ENCODE results near the gene AFAP1.
"Not testable (repeated sequence)": the region's sequence is repeated elsewhere in the genome, so short reads cannot be mapped to it uniquely, and the experiment has no call there.

The AFAP1 gene

DNA sequence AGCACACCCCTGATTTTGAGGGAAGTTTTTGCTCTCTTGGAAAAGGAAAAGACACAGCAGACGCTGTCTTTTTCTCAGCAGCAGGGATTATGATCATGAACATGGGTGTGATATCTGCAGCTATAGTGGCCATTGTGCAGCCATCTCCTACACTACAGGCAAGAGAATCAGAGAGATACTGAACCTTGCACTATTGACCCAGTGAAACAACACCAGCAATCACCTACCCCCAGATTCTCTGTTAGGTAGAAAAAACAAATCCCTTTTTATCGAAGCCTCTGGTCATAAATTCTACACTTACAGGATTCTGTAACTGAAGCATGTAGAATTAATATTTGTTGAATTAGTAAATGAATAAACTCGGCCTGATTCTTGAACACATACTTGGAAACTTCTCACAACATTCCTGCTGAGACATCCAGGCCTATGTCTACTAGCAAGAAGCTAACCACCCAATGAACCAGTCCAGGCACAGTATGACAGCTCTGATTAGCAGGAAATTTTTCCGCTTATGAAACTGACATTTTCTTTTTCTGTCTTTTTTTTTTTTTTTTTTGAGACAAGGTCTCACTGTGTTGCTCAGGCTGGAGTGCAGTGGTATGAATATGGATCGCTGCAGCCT, 5.0 kb upstream of the AFAP1 start:
- no peak for DNase-seq (ENCODE audit: low read depth)

DNA sequence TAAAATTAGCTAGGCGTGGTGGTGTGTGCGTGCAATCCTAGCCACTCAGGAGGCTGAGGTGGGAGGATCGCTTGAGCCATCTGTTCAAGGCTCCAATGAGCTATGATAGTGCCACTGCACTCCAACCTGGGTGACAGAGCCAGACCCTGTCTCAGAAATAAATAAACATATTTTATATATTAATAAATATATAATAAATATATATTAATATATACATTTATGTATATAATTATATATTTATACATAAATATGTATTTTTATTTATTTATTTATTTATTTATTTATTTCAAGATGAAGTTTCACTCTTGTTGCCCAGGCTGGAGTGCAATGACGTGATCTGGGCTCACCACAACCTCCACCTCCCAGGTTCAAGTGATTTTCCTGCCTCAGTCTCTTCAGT, 4.0 kb upstream of the AFAP1 start:
- not testable (repeated sequence) for DNase-seq (ENCODE audit: low read depth)

DNA sequence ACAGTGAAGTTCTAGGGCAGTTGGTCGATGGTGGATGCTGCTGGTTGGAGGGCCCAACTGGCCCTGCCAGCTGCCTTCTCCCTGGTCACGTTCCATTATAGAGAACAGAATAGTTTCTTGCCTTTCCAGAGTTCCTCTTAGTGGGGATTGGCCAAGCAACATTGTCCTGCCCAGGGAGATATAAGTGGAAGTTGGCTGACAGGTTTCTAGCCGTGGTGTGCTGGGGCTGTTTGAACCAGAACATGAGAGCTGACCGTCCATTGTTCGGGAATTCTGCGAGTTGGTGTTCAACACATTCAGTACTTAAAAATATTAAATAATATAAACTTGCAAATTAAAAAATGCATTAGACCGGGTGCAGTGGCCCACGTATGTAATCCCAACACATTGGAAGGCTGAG, 3.5 kb upstream of the AFAP1 start:
- DNase-seq (ENCODE audit: low read depth): no peak

DNA sequence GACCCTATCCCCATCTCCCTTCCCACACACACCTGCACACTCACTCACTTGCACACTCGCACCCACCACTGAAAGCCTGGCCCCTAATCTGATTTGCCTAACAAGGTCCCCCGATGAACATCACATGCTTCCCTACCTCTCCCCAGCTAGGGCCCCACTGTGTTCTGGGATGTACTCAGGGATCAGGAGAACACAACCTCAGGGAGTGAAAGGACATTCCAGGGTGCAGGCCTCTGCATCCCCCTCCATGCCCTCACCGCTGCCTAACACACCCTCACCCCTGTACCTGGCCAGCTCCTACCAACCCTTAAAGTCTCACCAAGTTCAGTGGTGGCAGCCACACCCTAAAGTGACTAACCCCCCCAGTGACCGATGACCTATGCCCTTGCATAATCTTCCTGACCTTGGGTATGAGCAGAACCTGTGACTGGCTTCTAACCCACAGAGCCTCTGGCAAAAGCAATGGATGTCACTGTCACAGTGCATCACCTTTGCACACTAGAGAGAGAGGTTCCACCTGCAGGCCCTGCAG, 2.4 kb upstream of the AFAP1 start:
- DNase-seq (ENCODE audit: low read depth): no peak

DNA sequence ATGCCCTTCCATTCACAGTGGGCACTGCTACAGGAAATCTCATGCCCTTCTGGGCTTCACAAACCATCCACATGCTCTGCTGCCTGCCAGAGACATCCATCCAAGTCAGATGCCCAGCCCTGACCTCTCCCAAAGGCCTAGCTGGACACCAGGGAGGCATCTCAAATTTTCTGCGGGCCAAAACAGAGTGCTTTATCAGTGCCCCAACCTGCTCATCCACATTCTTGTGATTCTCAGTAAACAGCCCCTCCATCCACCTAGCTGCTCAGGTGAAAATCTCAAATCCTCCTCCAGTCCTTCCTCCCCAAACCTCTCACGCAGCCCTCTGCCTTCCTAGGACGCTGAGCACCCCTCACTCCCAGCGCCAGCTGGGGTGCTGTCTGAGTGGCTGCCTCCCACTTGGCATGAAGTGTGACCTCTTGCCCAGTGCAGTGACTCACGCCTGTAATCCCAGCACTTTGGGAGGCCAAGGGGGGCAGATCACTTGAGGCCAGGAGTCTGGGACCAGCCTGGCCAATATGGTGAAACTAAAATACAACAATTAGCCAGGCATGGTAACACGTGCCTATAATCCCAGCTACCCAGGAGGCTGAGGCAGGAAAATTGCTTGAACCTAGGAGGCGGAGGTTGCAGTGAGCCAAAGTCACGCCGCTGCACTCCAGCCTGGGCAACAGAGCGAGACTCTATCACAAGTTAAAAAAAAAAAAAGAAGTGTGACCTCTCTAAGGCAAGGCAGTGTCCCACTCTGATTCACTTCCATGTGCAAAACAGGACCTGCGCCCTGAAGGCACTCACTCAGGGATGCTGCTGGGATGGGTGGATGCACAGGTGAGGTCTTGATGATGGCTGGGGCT, 1.7 kb upstream of the AFAP1 start:
- DNase-seq (ENCODE audit: low read depth): no peak

DNA sequence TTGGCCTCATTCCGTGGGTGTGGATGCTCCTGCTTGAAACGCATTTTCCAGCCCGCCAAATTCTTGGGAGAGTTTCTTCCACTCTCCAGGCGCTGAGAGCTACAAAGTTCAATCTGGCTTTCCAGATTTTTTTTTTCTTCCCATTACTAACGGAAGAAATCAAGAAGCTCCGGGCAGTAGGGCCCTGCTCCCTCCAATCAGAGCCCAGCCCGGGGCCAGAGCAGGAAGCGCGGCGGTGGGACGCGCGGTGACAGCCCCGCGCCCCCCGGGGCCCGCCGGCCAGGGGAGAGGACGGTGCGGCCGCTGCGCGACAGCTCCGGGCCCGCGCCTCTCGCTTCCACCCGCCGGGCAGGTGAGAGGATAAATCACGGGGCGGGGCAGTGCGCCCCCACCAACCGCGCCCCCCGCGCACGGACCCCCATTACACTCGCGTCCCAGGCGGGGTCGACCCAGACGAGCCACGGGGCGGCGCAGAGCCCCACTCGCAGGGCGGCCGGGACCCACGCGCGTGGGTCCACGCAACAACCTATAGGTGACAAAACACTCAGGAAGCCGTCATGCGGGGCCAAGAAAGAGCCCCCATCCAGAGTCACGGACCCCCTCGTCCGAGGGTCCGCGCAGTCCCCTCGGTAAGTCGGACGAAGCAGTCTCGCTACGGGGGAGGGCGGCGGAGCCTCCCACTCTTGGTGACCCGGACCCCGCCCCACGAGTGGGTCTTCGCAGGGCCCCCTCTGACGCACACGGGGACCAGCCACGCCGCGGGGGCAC, 868 bp downstream of the AFAP1 start:
- no peak for DNase-seq (ENCODE audit: low read depth)

DNA sequence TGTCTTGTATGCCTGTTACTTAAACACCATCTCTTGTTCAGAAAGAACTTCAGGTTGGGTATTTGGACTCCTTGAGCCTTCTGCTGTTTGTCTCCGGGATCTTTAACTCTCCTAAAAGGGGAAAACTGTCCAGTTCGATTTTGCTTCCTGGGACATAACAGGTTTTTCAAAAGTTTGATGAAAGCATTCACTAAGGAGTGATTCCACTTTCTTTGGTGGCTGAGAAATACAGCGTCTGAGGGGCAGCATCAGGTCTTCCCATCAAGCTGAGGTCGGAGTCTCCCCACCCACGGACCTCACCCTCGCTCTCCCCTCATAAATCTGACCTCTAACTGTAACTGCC, 1.4 kb downstream of the AFAP1 start:
- no peak for DNase-seq (ENCODE audit: low read depth)

DNA sequence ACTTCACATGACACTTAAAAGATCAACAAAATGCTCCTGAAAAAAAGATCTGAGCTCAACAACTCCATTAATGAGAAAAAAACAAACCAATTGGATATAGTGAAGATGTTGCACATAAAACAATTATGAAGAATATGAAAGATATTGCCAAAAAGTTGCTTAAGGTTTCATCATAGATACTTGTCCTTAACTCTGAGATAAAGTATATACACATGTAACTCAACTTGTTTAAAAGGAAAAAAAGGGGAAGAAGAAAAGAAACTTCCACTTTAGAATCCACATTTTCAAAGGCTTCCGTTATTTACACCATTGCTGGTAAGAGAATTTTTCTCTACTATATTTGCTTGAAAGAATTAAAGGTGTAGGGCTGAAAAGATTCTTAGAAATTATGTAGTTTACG, 2.7 kb downstream of the AFAP1 start:
- no peak for DNase-seq (ENCODE audit: low read depth)

DNA sequence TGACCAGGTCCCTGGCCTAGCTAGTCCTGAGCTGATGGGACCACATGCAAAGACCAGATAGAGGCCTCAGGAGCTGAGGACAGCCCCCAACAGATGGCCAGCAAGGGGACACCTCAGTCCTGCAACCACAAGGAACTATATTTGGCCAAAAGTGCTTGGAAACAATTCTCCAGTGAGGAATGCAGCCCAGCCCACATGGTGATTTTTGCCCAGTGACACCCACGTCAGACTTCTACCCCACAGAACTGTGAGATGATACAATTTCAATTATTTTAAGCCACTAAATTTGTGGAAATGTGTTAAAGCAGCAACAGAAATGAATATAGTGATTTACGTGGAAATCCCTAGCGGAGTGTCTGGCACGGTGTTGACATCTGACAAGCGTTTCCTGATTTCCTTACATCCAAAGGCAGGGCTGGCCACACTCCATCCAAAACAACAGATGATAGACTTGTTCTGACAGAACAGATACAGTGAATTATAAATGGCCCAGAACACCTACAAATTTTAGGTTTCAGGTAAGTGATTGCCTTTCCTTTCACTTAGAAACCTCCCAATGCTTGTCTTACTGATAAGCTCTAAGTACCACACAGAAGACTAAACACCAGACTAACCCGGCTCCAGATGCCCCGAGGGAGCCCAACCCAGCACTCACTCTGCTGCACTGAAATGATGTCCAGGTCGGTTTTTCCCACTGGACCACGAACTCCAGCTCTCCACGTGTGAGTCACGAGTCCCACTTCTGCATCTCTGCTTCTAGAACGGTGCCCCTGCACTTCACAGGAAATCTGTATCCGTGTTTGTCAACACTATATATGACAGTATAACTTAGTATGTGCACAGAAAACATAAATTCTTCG, 5.8 kb downstream of the AFAP1 start:
- no peak for DNase-seq (ENCODE audit: low read depth)

DNA sequence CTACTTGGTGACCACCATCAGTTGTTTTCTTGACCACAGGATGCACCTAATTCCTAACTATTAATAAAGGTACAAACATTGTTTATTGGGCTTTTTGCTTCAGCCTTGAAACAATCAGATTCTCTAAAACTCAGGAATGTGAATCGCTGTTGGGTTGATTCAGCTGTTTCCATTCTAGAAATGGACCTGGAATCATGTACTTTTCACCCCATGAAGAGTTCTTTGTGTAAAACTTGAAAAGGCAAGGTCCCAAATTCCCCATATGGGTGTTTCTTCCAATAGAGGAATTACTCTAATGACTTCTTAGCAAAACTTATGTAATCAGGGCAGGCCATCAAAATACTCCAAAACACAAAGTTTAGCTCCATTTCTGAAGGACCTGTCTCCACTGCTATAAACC, 7.4 kb downstream of the AFAP1 start:
- DNase-seq (ENCODE audit: low read depth): no peak

DNA sequence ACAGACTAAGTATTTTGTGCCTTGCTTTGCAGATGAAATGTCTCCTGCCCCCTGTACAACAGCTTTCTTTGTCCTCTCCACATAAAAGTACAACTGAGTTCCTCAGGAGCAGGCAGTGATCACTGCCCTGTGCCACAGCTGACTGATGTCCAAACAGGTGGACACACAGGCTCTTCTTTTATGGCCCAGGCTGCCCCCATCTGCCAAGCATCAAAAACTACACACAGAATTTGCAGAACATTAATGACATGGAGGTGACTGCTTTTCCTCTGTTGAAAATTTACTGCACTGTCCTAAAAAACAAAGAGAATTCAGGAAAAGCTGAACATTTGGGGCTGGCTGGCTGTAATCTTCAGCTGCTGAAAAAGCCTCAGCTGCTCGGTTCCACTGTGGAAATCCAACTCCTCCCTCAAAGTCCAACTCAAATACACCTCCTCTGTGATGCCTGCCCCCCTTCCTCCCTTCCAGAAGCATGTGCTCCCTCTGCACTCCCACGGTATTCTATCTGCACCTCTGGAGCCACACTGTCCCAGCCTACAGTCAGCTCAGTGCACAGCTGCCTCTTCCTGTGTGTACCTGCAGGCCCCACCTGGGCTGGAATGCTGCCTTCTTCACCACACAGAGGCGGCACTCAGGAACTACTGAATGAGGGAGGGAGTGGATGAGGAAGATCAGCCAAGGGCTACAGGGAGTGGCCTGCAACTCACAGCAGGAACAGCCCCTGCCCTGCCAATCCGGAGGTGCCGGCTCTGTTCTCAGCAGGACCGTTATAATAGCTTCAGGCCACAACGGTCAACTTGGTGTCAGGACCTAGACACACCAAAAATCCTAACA, 10.3 kb downstream of the AFAP1 start:
- DNase-seq (ENCODE audit: low read depth): no peak

DNA sequence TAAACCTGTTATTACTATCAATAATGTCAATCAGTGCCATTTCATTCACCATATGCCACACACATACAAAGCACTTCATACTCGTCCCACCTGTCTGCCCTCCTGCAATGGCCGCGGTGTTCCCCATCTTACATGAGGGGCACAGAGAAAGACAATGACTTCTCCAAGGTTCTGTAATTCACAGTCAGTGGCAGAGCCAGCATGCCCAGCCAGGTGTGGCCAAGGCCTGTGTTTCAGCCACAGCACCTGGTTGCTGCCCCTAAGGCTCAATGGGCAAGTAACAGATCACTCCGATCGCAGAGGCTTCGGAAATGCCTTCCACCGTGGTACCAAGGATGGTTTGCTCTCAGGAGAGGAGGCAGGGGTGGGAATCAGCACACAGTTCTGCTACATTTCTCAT, 10.9 kb downstream of the AFAP1 start:
- no peak for DNase-seq (ENCODE audit: low read depth)

DNA sequence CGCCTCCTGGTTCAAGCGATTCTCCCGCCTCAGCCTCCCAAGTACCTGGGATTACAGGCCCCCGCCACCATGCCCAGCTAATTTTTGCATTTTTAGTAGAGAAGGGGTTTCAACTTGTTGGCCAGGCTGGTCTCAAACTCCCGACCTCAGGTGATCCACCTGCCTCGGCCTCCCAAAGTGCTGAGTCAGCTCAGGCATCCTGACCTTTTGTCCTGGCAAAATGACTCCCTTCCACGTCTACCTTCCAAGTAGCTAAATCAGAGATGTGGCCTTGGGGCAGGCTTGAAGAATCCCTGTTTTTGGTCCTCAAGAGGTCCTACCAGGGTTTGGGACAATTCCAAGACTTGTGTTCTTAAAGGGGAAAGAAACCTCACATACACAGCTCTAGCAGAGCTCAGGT, 12.8 kb downstream of the AFAP1 start:
- no peak for DNase-seq (ENCODE audit: low read depth)

DNA sequence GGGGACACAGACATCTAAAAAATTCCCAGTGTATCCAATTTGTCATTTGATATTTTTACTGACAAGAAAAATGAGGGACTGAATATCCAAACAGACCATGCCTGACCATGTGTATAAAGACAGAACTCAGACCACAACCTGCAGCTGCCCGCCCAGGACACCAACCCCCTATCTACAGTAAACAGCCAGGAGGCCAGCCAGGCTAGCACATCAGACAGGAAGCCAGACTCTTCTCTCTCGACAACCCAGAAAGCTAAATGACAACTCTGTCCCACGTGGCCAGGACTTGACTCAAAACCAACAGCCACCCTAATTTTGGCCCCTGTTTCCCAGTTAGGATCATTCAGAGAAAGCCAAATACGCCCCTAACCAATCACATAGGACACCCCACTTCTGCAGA, 15.1 kb downstream of the AFAP1 start:
- DNase-seq (ENCODE audit: low read depth): no peak

DNA sequence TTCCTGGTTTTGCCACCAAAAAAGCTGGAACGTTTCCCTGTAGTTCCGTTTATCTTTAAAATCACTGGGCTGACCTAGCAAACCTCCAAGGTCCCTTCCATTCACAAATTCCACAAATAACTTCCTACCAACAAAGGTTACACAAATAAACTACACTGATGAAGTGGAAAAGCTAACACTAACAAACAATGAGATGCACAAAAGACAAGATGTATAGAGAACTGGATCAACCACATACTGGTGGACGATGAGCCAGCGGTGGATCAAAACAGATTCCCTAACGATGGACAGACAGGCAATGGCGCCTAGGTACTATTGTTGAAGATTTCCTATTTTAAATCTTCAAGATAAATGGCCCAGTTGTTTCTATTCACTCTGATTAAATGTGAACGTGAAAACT, 15.5 kb downstream of the AFAP1 start:
- DNase-seq (ENCODE audit: low read depth): no peak

DNA sequence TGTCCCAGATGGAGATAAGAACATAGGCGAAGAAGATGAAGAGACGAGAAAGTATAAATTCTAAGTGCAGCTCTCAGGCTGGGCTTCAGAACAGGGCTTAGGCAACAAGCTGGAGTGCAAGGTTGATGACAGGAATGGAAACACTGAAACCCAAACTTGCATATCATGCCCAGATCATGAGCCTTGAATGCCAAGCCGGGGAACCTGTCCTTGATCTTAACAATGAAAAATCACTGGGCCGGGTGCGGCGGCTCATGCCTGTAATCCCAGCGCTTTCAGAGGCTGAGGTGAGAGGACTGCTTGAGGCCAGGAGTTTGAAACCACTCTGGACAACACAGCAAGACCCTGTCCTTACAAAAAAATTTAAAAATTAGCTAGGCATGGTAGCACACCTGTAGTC, 17.2 kb downstream of the AFAP1 start:
- DNase-seq (ENCODE audit: low read depth): no peak

DNA sequence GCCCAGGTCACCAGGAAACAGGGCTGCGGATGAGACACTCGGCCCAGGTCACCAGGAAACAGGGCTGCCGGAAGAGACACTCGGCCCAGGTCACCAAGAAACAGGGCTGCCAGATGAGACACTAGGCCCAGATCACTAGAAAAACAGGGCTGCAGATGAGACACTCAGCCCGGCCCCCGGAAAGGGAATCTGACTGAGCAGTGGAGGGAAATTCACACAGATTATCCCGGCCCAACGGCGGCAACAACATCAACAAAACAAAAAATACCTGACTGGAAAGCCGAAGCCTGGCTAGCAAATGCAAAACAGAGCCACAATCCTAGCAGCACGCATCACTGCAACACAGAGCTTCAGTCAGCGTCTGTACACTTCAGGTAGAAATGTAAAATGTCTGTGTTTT, 20.7 kb downstream of the AFAP1 start:
- no peak for DNase-seq (ENCODE audit: low read depth)

DNA sequence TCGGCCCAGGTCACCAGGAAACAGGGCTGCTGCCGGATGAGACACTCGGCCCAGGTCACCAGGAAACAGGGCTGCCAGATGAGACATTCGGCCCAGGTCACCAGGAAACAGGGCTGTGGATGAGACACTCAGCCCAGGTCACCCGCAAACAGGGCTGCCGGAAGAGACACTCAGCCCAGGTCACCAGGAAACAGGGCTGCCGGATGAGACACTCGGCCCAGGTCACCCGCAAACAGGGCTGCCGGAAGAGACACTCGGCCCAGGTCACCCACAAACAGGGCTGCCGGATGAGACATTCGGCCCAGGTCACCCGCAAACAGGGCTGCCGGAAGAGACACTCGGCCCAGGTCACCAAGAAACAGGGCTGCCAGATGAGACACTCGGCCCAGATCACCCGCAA, 21.5 kb downstream of the AFAP1 start:
- DNase-seq (ENCODE audit: low read depth): not testable (repeated sequence)

DNA sequence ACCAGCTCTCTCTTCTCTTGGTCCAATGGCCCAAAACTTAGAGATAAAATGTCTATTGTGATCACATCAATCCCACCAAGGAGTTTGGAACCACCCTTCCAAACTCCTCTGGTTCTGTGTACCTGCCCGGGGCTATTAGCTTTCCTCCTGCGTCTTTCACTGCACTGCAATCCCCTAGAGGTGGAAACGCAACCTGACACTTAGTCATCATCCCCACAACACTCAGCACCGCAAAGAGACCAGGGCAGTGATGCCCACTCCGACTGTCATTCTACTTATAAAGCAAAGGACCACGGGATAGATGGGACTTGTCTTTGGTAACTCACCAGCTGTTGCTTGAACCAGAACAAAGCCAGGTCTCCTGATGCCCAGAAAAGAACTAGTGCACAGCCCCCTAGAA, 22.0 kb downstream of the AFAP1 start:
- no peak for DNase-seq (ENCODE audit: low read depth)

DNA sequence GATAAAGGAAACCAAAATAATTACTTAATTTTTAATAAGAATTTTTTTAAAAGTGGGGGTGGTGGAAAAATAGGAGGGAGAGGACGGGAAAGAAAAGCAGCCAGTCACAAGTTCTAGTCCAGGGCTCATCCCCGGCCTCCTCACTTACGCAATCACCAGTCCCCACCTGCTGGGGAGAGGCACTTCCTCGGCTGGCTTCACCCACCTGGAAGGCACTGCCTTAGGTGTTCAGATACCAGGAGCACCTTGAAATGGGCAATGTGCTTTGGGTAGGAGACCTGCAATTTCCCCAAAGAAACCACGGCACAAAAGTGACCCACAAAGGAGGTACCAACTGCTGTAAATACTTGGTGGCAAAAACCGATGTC, 23.8 kb downstream of the AFAP1 start:
- no peak for DNase-seq (ENCODE audit: low read depth)

DNA sequence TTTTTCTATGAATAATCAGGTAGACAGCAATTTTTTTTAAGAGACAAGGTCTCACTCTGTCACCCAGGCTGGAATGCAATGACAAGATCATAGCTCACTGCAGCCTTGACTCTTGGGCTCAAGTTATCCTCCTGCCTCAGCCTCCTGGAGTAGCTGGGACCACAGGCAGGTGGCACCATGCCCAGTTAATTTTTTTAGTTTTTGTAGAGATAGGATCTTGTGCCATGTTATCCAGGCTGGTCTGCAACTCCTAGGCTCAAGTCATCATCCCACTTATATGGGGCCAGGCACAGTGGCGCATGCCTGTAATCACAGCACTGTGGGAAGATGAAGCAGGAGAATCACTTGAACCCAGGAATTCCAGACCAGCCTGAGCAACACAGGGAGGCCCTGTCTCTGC, 26.8 kb downstream of the AFAP1 start:
- no peak for DNase-seq (ENCODE audit: low read depth)
